Trophoblast cell (in vitro differentiated cells and primary cell): ENCODE results near the gene SELENOF.
"Not testable (repeated sequence)": the region's sequence is repeated elsewhere in the genome, so short reads cannot be mapped to it uniquely, and the experiment has no call there.

Experiments
- DNase-seq, 2 donors: peaks; one replicate each; pipeline ENCODE4 v3.0.0-alpha.2; 2016
- H2AFZ ChIP-seq: 2 replicates; pipeline ENCODE4 v1.6.1; 2013; ENCODE audit warnings: low read length, moderate library complexity, mild to moderate bottlenecking; ENCODE audit not compliant: insufficient read depth, poor library complexity
- H2AK5ac ChIP-seq: 2 replicates; pipeline ENCODE4 v1.6.1; 2013; ENCODE audit warnings: mild to moderate bottlenecking, low read length
- H2BK120ac ChIP-seq: 2 replicates; pipeline ENCODE4 v1.6.1; 2013; ENCODE audit warnings: low read length, mild to moderate bottlenecking, moderate library complexity; ENCODE audit not compliant: insufficient read depth, poor library complexity
- H2BK12ac ChIP-seq: 2 replicates; pipeline ENCODE4 v1.6.1; 2013; ENCODE audit warnings: mild to moderate bottlenecking, low read length, moderate library complexity
- H2BK5ac ChIP-seq: 2 replicates; pipeline ENCODE4 v1.6.1; 2013; ENCODE audit warnings: low read length, low read depth, moderate library complexity, mild to moderate bottlenecking; ENCODE audit not compliant: poor library complexity
- H3K14ac ChIP-seq: 2 replicates; pipeline ENCODE4 v1.6.1; 2013; ENCODE audit warnings: mild to moderate bottlenecking, low read length
- H3K18ac ChIP-seq: 2 replicates; pipeline ENCODE4 v1.6.1; 2013; ENCODE audit warnings: mild to moderate bottlenecking, low read length
- H3K23ac ChIP-seq: 2 replicates; pipeline ENCODE4 v1.6.1; 2013; ENCODE audit warnings: low read length
- H3K27ac ChIP-seq: 2 replicates; pipeline ENCODE4 v1.5.1; 2013; ENCODE audit warnings: low read depth, mild to moderate bottlenecking, inconsistent platforms, low read length, moderate library complexity
- H3K27me3 ChIP-seq: 2 replicates; pipeline ENCODE4 v1.6.1; 2013; ENCODE audit warnings: inconsistent platforms, mild to moderate bottlenecking, low read length, moderate library complexity; ENCODE audit not compliant: insufficient read depth
- H3K36me3 ChIP-seq, 2 experiments: 1 replicate in 1 of 2; 2 replicates in 1 of 2; pipeline ENCODE4 v1.6.1; 2013; ENCODE audit warnings: low read length in 2 of 2, mild to moderate bottlenecking in 2 of 2, moderate library complexity in 1 of 2; ENCODE audit not compliant: insufficient read depth in 2 of 2, control insufficient read depth in 1 of 2
- H3K4ac ChIP-seq: 2 replicates; pipeline ENCODE4 v1.6.1; 2013; ENCODE audit warnings: low read depth, mild to moderate bottlenecking, low read length, moderate library complexity
- H3K4me1 ChIP-seq, 2 experiments: 1 replicate in 1 of 2; 2 replicates in 1 of 2; pipeline ENCODE4 v1.6.1; 2013; ENCODE audit warnings: low read length in 2 of 2, mild to moderate bottlenecking in 2 of 2, moderate library complexity in 1 of 2; ENCODE audit not compliant: insufficient read depth in 2 of 2, control insufficient read depth in 1 of 2
- H3K4me2 ChIP-seq: 2 replicates; pipeline ENCODE4 v1.6.1; 2013; ENCODE audit warnings: inconsistent platforms, mild to moderate bottlenecking, low read length, moderate library complexity
- H3K4me3 ChIP-seq: 2 replicates; pipeline ENCODE4 v1.5.1; 2013; ENCODE audit warnings: mild to moderate bottlenecking, low read depth, low read length, inconsistent platforms
- H3K79me1 ChIP-seq: one replicate; pipeline ENCODE4 v1.6.1; 2013; ENCODE audit warnings: low read length
- H3K79me2 ChIP-seq: 2 replicates; pipeline ENCODE4 v1.6.1; 2013; ENCODE audit warnings: low read length, mild to moderate bottlenecking; ENCODE audit not compliant: control insufficient read depth, insufficient read depth, poor library complexity
- H3K9ac ChIP-seq: 2 replicates; pipeline ENCODE4 v1.6.1; 2013; ENCODE audit warnings: mild to moderate bottlenecking, low read length
- H3K9me3 ChIP-seq: 2 replicates; pipeline ENCODE4 v1.6.1; 2013; ENCODE audit warnings: low read depth, mild to moderate bottlenecking, control low read depth, inconsistent platforms, low read length; ENCODE audit not compliant: insufficient read depth
- H4K12ac ChIP-seq: 2 replicates; pipeline ENCODE4 v1.6.1; 2013; ENCODE audit warnings: low read depth, mild to moderate bottlenecking, low read length, moderate library complexity
- H4K8ac ChIP-seq: 2 replicates; pipeline ENCODE4 v1.6.1; 2013; ENCODE audit warnings: low read depth, mild to moderate bottlenecking, low read length, moderate library complexity
- H4K91ac ChIP-seq: one replicate; pipeline ENCODE4 v1.6.1; 2013; ENCODE audit warnings: low read depth, mild to moderate bottlenecking, low read length, moderate library complexity
- WGBS: extraction: QIAGEN DNeasy Blood & Tissue Kit; methylation state at CpG from one replicate; pipeline ENCODE4 v1.1.7; 2013; ENCODE audit warnings: missing lambda C conversion rate; ENCODE audit not compliant: insufficient read length, insufficient coverage; ENCODE audit errors: extremely low coverage; 5-methylcytosine and 5-hydroxymethylcytosine counted together

Gene SELENOF

GRCh38 chr1:86868477-86868876 is 45.4 kb downstream of the SELENOF start:
- Histone ChIP-seq H2AK5ac (no peak overlapping the region), H3K23ac (no peak overlapping the region), H3K4me3 (no peak overlapping the region), H3K79me1 (no peaks in the 10 kb centered on the region), H2BK120ac (no peak overlapping the region), H3K27me3 (no peaks in the 10 kb centered on the region), H2BK5ac (no peak overlapping the region), H3K18ac (no peak overlapping the region), H3K36me3 (peaks cover 2 to 4% of the 10 kb centered on the region in 2 experiments), H3K4ac (no peak overlapping the region), H3K27ac (no peak overlapping the region), H2BK12ac (no peak overlapping the region), H4K8ac (no peak overlapping the region), H3K4me2 (no peak overlapping the region), H3K79me2 (no peaks in the 10 kb centered on the region), H4K91ac (no peak overlapping the region), H2AFZ (no peak overlapping the region), H3K4me1 (no peaks in the 10 kb centered on the region), H3K9ac (no peak overlapping the region), H4K12ac (no peak overlapping the region), H3K9me3 (no peaks in the 10 kb centered on the region), H3K14ac (no peak overlapping the region)
- DNase-seq = no peak
- no CpG with 5 or more reads among the region's 1 CpG for WGBS

- not testable (repeated sequence) for DNase-seq, H2BK12ac ChIP-seq, H2BK5ac ChIP-seq, H3K9me3 ChIP-seq, H3K4me1 ChIP-seq, H3K4ac ChIP-seq, H3K36me3 ChIP-seq, H4K91ac ChIP-seq, H3K4me2 ChIP-seq, H4K8ac ChIP-seq, H3K9ac ChIP-seq, H3K18ac ChIP-seq, H3K27ac ChIP-seq, H3K14ac ChIP-seq, H2BK120ac ChIP-seq, H2AK5ac ChIP-seq, H2AFZ ChIP-seq, H3K27me3 ChIP-seq, H4K12ac ChIP-seq, H3K4me3 ChIP-seq, H3K79me1 ChIP-seq, H3K23ac ChIP-seq, H3K79me2 ChIP-seq
- WGBS = no CpG with 5 or more reads among the region's 4 CpGs
These were observed 46.6 kb downstream of the SELENOF start for GRCh38 chr1:86867278-86867677.

DNA sequence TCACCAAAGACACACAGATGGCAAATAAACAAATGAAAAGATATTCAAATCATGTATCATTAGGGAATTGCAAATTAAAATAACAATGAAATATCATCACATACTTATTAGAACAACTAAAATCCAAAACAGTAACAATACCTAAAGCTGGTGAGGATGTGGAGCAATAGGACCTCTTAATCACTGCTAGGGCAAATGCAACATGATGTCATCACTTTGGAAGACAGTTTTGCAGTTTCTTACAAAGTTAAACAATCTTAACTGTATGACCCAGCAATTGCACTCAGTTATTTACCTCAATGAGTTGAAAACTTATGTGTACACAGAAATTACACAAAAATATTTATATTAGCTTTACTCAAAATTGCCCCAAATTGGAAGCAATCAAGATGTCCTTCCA is 47.3 kb downstream of the SELENOF start:
- Histone ChIP-seq H3K23ac (no peak overlapping the region), H3K27ac (no peak overlapping the region), H3K9me3 (no peaks in the 10 kb centered on the region), H2BK120ac (no peak overlapping the region), H3K4me1 (no peaks in the 10 kb centered on the region), H2BK5ac (no peak overlapping the region), H3K4me3 (no peak overlapping the region), H3K4me2 (no peak overlapping the region), H3K79me1 (no peaks in the 10 kb centered on the region), H4K8ac (no peak overlapping the region), H3K79me2 (no peaks in the 10 kb centered on the region), H4K91ac (no peak overlapping the region), H2BK12ac (no peak overlapping the region), H3K27me3 (no peaks in the 10 kb centered on the region), H2AFZ (no peak overlapping the region), H3K4ac (no peak overlapping the region), H3K18ac (no peak overlapping the region), H3K9ac (no peak overlapping the region), H3K14ac (no peak overlapping the region), H2AK5ac (no peak overlapping the region), H4K12ac (no peak overlapping the region), H3K36me3 (peaks cover 0 to 3% of the 10 kb centered on the region in 2 experiments)
- DNase-seq = peak in 1 of 2 donors; percentile 47

- Histone ChIP-seq H2AFZ (no peak overlapping the region), H2AK5ac (no peak overlapping the region), H4K12ac (no peak overlapping the region), H3K23ac (no peak overlapping the region), H3K4me3 (no peak overlapping the region), H3K4me1 (no peaks in the 10 kb centered on the region), H3K14ac (no peak overlapping the region), H3K36me3 (peaks cover 0 to 3% of the 10 kb centered on the region in 2 experiments), H3K27ac (no peak overlapping the region), H3K18ac (no peak overlapping the region), H2BK5ac (no peak overlapping the region), H3K79me2 (no peaks in the 10 kb centered on the region), H3K79me1 (no peaks in the 10 kb centered on the region), H4K91ac (no peak overlapping the region), H2BK120ac (no peak overlapping the region), H4K8ac (no peak overlapping the region), H3K27me3 (no peaks in the 10 kb centered on the region), H3K4ac (no peak overlapping the region), H3K9ac (no peak overlapping the region), H2BK12ac (no peak overlapping the region), H3K9me3 (no peaks in the 10 kb centered on the region), H3K4me2 (no peak overlapping the region)
- no peak for DNase-seq
- WGBS = no CpG with 5 or more reads among the region's 6 CpGs
These were observed 47.8 kb downstream of the SELENOF start for GRCh38 chr1:86865973-86866637.
